Fibroblast of lung (primary cell): Measurements from ENCODE around the gene DNAJC8. TPM values are rescaled to one million over a fixed set of nuclear protein-coding genes. Genes with fewer than 3 reads are reported as not detected.

Experiments
- DNase-seq, 2 donors: peaks; one replicate each; pipeline versions ENCODE4 v3.0.0 to v3.0.0-alpha.2; 2010; ENCODE audit warnings: low read depth in 2 of 2
- H2AFZ ChIP-seq: 2 replicates; pipeline ENCODE4 v1.5.1; 2012; ENCODE audit warnings: low read length, control low read depth, inconsistent platforms
- H3K27ac ChIP-seq: 2 replicates; pipeline ENCODE4 v1.5.1; 2011; ENCODE audit warnings: low read length, control low read depth; ENCODE audit not compliant: insufficient read depth
- H3K27me3 ChIP-seq: 2 replicates; pipeline ENCODE4 v1.5.1; 2011; ENCODE audit warnings: mild to moderate bottlenecking, low read length; ENCODE audit not compliant: control insufficient read depth, insufficient read depth
- H3K36me3 ChIP-seq: 2 replicates; pipeline ENCODE4 v1.5.1; 2011; ENCODE audit warnings: low read length; ENCODE audit not compliant: control insufficient read depth, insufficient read depth
- H3K4me1 ChIP-seq: 2 replicates; pipeline ENCODE4 v1.5.1; 2011; ENCODE audit warnings: low read length; ENCODE audit not compliant: control insufficient read depth, insufficient read depth; ENCODE audit errors: extremely low read depth
- H3K4me2 ChIP-seq: 2 replicates; pipeline ENCODE4 v1.5.1; 2011; ENCODE audit warnings: low read length, control low read depth; ENCODE audit not compliant: insufficient read depth; ENCODE audit errors: extremely low read depth
- H3K4me3 ChIP-seq, 4 experiments: fragments of 200-600 bp in 1 of 4; sonication (generic) in 1 of 4; replicated peaks in 1 of 4; 2 replicates each; pipeline ENCODE4 v1.5.1; 2011 to 2016; ENCODE audit warnings: low read length in 4 of 4, low read depth in 3 of 4, mild to moderate bottlenecking in 3 of 4, control low read depth in 2 of 4, inconsistent platforms in 1 of 4, mixed read lengths in 1 of 4; ENCODE audit not compliant: insufficient read depth in 1 of 4; ENCODE audit errors: control extremely low read depth in 1 of 4
- H3K79me2 ChIP-seq: 2 replicates; pipeline ENCODE4 v1.5.1; 2012; ENCODE audit warnings: mild to moderate bottlenecking, low read length, inconsistent platforms; ENCODE audit not compliant: control insufficient read depth, insufficient read depth
- H3K9ac ChIP-seq: 2 replicates; pipeline ENCODE4 v1.5.1; 2011; ENCODE audit warnings: mild to moderate bottlenecking, low read length, control low read depth; ENCODE audit not compliant: insufficient read depth
- H3K9me3 ChIP-seq: 2 replicates; pipeline ENCODE4 v1.5.1; 2012; ENCODE audit warnings: low read depth, low read length; ENCODE audit not compliant: control insufficient read depth, insufficient read depth
- H4K20me1 ChIP-seq: 2 replicates; pipeline ENCODE4 v1.5.1; 2011; ENCODE audit warnings: low read length; ENCODE audit not compliant: control insufficient read depth, insufficient read depth; ENCODE audit errors: extremely low read depth
- EZH2 ChIP-seq: IDR thresholded peaks from 2 replicates; pipeline ENCODE4 v1.5.1; 2012; ENCODE audit warnings: low read length, control low read depth, mild to moderate bottlenecking; ENCODE audit errors: missing control alignments
- polyA plus RNA-seq, 2 donors: library from polyadenylated mRNA; depleted of rRNA in 1 of 2; stranded (reverse) in 1 of 2; unstranded in 1 of 2; fragments of >200 nt; gene quantifications; 2 replicates each; pipeline ENCODE4 v1.2.1, GENCODE V29; 2011 to 2012; ENCODE audit warnings: missing spikeins in 1 of 2
- total RNA-seq: library from RNA; depleted of rRNA; stranded (reverse); fragments of >200 nt; gene quantifications from 2 replicates; pipeline ENCODE4 v1.2.1, GENCODE V29; 2014
- TF ChIP-seq, protein P1 (sequence below), 2 donors: IDR thresholded peaks in 1 of 2; conservative IDR thresholded peaks in 1 of 2; 1 replicate in 1 of 2; 2 replicates in 1 of 2; pipeline ENCODE4 v1.5.1; 2011 to 2012; ENCODE audit warnings: low read length in 2 of 2, control low read depth in 1 of 2, inconsistent platforms in 1 of 2, low read depth in 1 of 2, mild to moderate bottlenecking in 1 of 2

Gene DNAJC8
- total and polyA plus RNA-seq, 2 donors (not counting 1 experiment from before 2014, with no cell fraction given): 56.1 to 120 TPM

- DNase-seq: no peak
- peaks cover 9% of the 10 kb centered on the region for H3K4me1 ChIP-seq
- H3K4me2 ChIP-seq: no peak within 1 kb of the TSS
- no peak within 1 kb of the TSS for H3K9ac ChIP-seq
- no peak within 1 kb of the TSS for H2AFZ ChIP-seq
- TF ChIP-seq EZH2: no peak
- TF ChIP-seq, protein P1, sequence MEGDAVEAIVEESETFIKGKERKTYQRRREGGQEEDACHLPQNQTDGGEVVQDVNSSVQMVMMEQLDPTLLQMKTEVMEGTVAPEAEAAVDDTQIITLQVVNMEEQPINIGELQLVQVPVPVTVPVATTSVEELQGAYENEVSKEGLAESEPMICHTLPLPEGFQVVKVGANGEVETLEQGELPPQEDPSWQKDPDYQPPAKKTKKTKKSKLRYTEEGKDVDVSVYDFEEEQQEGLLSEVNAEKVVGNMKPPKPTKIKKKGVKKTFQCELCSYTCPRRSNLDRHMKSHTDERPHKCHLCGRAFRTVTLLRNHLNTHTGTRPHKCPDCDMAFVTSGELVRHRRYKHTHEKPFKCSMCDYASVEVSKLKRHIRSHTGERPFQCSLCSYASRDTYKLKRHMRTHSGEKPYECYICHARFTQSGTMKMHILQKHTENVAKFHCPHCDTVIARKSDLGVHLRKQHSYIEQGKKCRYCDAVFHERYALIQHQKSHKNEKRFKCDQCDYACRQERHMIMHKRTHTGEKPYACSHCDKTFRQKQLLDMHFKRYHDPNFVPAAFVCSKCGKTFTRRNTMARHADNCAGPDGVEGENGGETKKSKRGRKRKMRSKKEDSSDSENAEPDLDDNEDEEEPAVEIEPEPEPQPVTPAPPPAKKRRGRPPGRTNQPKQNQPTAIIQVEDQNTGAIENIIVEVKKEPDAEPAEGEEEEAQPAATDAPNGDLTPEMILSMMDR (conservative IDR thresholded peaks at IDR 0.05 in 1 of 2, IDR thresholded peaks at IDR 0.05 in 1 of 2; ENCODE audit: low read depth in 1 of 2, low read length in 2 of 2): no peak
- no peaks in the 10 kb centered on the region for H3K9me3 ChIP-seq
- H3K36me3 ChIP-seq: no peaks in the 10 kb centered on the region
- H3K27me3 ChIP-seq: no peaks in the 10 kb centered on the region
- H3K27ac ChIP-seq: no peak within 1 kb of the TSS
- H3K79me2 ChIP-seq: no peaks in the 10 kb centered on the region
- H4K20me1 ChIP-seq: no peaks in the 10 kb centered on the region
- H3K4me3 ChIP-seq: no peak within 1 kb of the TSS
Measured at GRCh38 chr1:28176492-28177470, 56.0 kb downstream of the DNAJC8 start, which contains the start of gene PTAFR. PTAFR (minus strand) TSS chr1:28176690; CDS start chr1:28151021, 25,669 bp downstream.

DNA sequence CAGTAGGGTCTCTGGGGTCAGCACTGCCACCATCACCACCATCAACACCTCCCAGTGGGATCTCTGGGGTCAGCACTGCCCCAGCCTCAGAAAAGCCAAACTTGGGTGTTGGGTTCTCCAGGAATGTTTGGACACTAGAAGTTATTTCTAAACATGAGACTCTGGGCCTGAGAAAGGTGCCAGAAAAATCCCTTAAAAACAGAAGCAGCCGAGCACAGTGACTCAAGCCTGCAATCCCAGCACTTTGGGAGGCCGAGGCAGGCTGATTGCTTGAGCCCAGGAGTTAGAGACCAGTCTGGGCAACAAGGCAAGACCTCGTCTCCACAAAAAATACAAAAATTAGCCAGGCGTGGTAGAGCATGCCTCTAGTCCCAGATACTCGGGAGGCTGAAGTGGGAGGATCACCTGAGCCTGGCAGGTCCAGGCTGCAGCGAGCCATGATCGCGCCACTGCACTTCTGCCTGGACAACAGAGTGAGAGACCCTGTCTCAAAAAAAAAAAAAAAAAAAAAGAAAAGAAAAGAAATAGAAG lies 56.8 kb downstream of the DNAJC8 start:
- Histone ChIP-seq H3K79me2 (no peaks in the 10 kb centered on the region), H3K27me3 (no peaks in the 10 kb centered on the region), H3K4me2 (no peak overlapping the region), H3K36me3 (no peaks in the 10 kb centered on the region), H4K20me1 (no peaks in the 10 kb centered on the region), H3K9me3 (no peaks in the 10 kb centered on the region), H3K9ac (no peak overlapping the region), H3K4me1 (peaks cover 9% of the 10 kb centered on the region), H2AFZ (no peak overlapping the region), H3K27ac (no peak overlapping the region), H3K4me3 (no peak overlapping the region)
- TF ChIP-seq EZH2: no peak
- TF ChIP-seq, protein P1 (conservative IDR thresholded peaks at IDR 0.05 in 1 of 2, IDR thresholded peaks at IDR 0.05 in 1 of 2; ENCODE audit: low read depth in 1 of 2, low read length in 2 of 2): no peak
- DNase-seq: no peak

DNA sequence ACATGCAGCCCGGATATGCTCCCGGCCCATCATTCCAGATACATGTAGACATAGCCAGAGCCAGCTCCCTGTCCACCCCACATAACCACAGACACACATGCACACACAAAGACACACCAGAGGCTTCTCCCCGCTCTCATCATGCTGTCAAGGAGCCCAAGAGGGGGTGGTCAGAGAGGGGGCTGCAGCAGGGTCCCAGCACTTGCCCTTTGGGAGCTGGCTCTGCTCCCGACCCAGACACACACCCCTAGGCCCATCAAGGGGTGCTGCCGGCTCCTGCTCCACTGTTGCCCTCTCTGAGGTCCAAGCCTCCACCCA lies 58.9 kb downstream of the DNAJC8 start:
- H3K9ac ChIP-seq: no peak overlapping the region
- H3K4me2 ChIP-seq: no peak overlapping the region
- peak overlapping the region; percentile 43 for H2AFZ ChIP-seq
- H4K20me1 ChIP-seq: no peaks in the 10 kb centered on the region
- no peaks in the 10 kb centered on the region for H3K9me3 ChIP-seq
- peaks cover 9% of the 10 kb centered on the region for H3K4me1 ChIP-seq
- no peaks in the 10 kb centered on the region for H3K27me3 ChIP-seq
- H3K36me3 ChIP-seq: no peaks in the 10 kb centered on the region
- H3K79me2 ChIP-seq: no peaks in the 10 kb centered on the region
- no peak for TF ChIP-seq EZH2
- TF ChIP-seq, protein P1 (conservative IDR thresholded peaks at IDR 0.05 in 1 of 2, IDR thresholded peaks at IDR 0.05 in 1 of 2; ENCODE audit: low read depth in 1 of 2, low read length in 2 of 2): no peak
- H3K4me3 ChIP-seq: no peak overlapping the region
- DNase-seq: peak in 1 of 2 donors; percentile 60
- H3K27ac ChIP-seq: no peak overlapping the region
